NCI-H146 (cell line): Measurements from ENCODE around the gene CD79B.
A peak's percentile ranks its signal among the peaks of the same experiment; 100 is the strongest.

Source experiments
- DNase-seq: peaks from one replicate; lab custom pipeline; 2025; lab: John Stamatoyannopoulos, UW

The CD79B gene

GRCh38 chr17:63931981-63932561 lies at the start of gene CD79B:
TSS of gene CD79B (minus strand) at chr17:63932331. CDS start at chr17:63932261, 70 bp downstream.
- no peak for DNase-seq

GRCh38 chr17:63978272-63979200 lies 46.4 kb upstream of the CD79B start:
- DNase-seq, result no peak

- DNase-seq, result no peak
Measured at GRCh38 chr17:63976702-63977101, 44.6 kb upstream of the CD79B start.

GRCh38 chr17:63975541-63976092 lies 43.5 kb upstream of the CD79B start:
- no peak for DNase-seq

GRCh38 chr17:63974594-63975192 lies 42.6 kb upstream of the CD79B start:
- DNase-seq, result no peak

GRCh38 chr17:63973930-63974593 lies 41.9 kb upstream of the CD79B start:
- DNase-seq, result peak; percentile 67

- DNase-seq, result no peak
Measured at GRCh38 chr17:63973247-63973646, 41.1 kb upstream of the CD79B start.

- no peak for DNase-seq
Measured at GRCh38 chr17:63972796-63973195, 40.7 kb upstream of the CD79B start, which contains the start of gene SCN4A. TSS of gene SCN4A (minus strand) at chr17:63972918. CDS start at chr17:63972841, 77 bp downstream.

- DNase-seq, result no peak
Measured at GRCh38 chr17:63969278-63969677, 37.1 kb upstream of the CD79B start.

GRCh38 chr17:63967953-63968352 lies 35.8 kb upstream of the CD79B start:
- DNase-seq, result no peak

GRCh38 chr17:63966646-63967264 lies 34.6 kb upstream of the CD79B start:
- DNase-seq, result no peak

GRCh38 chr17:63963123-63963522 lies 31.0 kb upstream of the CD79B start:
- DNase-seq, result no peak

- peak; percentile 24 for DNase-seq
Measured at GRCh38 chr17:63962298-63962744, 30.2 kb upstream of the CD79B start.

- DNase-seq, result peak; percentile 80
Measured at GRCh38 chr17:63961355-63962212, 29.5 kb upstream of the CD79B start.

- DNase-seq, result no peak
Measured at GRCh38 chr17:63960430-63960829, 28.3 kb upstream of the CD79B start.

GRCh38 chr17:63960006-63960405 lies 27.9 kb upstream of the CD79B start:
- DNase-seq, result no peak

GRCh38 chr17:63956296-63956920 lies 24.3 kb upstream of the CD79B start:
- DNase-seq, result no peak

- DNase-seq, result no peak
Measured at GRCh38 chr17:63955791-63956190, 23.7 kb upstream of the CD79B start.

GRCh38 chr17:63955232-63955631 lies 23.1 kb upstream of the CD79B start:
- no peak for DNase-seq
